NCI-H748 treated with DMSO at 0.1 percent for 48 hours (cell line): ENCODE data around the gene CTNNBIP1.
A peak's percentile ranks its signal among the peaks of the same experiment; 100 is the strongest.
"Not testable (repeated sequence)": the region's sequence is repeated elsewhere in the genome, so short reads cannot be mapped to it uniquely, and the experiment has no call there.

Source experiments
- DNase-seq: peaks from one replicate; lab custom pipeline; 2025; lab: John Stamatoyannopoulos, UW

The CTNNBIP1 gene, protein sequence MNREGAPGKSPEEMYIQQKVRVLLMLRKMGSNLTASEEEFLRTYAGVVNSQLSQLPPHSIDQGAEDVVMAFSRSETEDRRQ

DNA sequence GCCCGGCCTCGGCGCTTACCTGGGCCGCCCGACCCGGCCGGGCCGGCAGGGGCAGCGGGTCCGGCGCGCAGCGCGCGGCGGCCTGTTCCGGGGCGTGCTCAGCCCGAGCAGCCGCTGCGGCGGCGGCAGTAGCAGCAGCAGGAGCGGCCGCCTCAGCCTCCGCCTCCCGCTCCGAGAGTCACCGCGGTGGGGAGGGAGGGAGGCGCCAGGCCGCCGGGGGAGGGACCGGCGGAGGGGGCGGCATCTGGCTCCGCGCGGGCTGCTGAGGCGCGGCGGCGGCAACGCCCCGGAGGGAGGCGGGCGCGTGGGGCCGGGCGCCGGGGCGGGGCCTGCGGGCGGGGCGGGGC is at the start of gene CTNNBIP1:
Gene CTNNBIP1 (minus strand): TSS at position 194 of the 347 bp plus-strand sequence. CDS start 38,205 bp downstream, outside the sequence.
- DNase-seq = peak; percentile 78

DNA sequence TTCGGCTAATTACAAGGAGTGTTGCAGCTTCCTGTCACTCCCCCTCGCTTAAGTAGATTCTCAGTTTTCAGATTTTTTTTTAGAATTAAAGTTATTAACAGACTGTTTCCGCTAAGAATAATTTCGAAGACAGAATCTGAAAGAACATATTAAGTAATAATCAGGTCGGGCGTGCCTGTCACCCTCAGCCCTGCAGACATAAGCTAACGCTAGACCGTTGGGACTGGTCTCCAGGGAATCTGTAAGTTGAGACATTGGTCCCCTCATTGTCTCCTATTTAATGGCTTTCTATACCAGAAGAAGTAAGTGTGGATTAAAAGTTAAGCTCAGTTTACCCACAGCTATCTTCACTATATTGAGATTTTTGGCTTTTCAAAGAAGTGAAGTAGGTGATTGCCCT is 47.7 kb upstream of the CTNNBIP1 start:
- DNase-seq = no peak

DNA sequence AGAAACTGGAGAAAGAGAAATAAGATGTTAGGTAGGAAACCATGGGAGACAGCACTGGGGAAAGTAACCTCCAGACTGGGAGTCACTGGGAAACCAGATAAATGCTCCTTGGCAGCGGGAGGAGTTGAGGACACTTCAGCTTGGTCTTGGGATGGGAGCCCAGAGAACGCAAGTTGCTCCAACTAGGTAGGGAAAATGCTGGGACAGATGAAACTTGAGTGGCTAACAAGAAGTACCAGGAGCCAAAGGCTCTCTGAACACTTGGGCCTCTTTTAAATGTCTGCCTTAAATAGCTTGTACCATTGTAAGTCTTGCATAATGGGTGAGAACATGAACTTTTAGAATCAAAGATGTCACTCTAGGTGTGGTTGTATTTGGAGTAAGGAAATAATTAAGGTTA is 36.2 kb upstream of the CTNNBIP1 start:
- DNase-seq = no peak

DNA sequence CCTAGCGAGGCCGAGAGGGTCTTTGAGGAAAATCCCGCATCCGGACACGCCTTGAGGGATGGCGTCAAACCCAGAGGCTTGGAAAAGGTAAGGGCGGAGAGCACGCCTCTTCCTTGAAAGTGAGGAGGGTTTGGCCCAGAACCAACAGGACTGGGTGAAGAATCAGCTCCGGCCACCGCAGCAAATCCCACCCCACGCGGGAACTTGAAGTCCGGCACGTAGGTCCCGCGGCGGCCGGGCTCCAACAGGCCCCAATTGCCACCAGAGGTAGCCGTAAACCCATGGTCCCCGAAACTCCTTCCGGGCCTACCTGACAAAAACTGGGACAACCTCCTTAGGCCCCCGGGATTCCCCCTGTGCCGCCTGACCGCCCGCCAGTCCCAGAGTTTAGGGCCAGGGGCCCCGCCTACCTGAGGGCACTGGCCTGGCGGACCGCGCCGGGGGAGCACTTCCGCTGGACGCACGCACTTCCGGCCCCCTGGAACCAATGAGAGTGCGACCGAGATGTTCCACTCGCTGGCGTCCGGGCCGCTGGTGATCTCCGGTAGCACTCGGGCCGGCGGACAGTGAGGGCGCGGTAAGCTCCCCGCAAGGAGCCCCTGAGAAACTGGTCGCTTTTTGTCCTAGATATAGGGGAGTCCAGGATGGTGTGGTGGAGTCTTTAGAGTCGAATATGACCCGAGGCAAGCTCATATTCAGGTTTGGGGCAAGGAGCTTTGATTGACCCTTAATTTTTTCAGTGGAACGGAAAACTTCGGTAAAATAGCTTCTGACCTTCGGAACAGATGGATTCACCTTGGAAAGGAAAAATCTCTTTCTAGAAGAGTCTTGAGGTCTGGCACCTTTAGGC is 33.1 kb upstream of the CTNNBIP1 start, which contains the start of the genes LZIC and NMNAT1:
Gene LZIC (minus strand): TSS at position 453 of the 850 bp plus-strand sequence. CDS start 6,772 bp downstream, outside the sequence.
Gene NMNAT1 (plus strand): TSS at position 537 of the 850 bp plus-strand sequence. CDS start 28,599 bp downstream, outside the sequence.
- DNase-seq = peak; percentile 58

DNA sequence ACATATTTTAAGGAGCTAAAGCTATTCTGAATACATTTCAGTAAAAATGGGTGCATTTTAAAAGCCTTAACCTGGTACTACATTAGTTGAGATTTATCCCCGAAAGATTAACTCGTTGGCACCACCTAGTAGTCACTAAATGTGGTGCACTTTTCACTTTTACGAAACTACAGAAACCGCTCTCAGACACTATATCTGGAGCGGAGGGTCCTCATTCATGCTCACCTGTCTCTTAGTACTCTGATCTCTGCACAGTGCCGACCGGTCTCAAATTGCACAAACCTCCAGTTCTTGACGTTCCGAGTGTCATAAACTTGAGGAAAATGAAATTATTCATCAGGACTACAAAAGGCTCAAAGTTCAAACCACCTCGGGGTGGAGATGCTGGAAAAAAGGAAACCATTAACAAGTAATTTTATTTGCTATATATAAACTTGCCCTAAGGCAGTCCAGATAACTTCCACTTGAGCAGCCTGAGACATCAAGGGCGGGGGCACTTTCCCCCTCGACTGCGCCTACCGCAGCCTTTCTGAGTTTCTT is 32.4 kb upstream of the CTNNBIP1 start:
- DNase-seq = peak; percentile 17

DNA sequence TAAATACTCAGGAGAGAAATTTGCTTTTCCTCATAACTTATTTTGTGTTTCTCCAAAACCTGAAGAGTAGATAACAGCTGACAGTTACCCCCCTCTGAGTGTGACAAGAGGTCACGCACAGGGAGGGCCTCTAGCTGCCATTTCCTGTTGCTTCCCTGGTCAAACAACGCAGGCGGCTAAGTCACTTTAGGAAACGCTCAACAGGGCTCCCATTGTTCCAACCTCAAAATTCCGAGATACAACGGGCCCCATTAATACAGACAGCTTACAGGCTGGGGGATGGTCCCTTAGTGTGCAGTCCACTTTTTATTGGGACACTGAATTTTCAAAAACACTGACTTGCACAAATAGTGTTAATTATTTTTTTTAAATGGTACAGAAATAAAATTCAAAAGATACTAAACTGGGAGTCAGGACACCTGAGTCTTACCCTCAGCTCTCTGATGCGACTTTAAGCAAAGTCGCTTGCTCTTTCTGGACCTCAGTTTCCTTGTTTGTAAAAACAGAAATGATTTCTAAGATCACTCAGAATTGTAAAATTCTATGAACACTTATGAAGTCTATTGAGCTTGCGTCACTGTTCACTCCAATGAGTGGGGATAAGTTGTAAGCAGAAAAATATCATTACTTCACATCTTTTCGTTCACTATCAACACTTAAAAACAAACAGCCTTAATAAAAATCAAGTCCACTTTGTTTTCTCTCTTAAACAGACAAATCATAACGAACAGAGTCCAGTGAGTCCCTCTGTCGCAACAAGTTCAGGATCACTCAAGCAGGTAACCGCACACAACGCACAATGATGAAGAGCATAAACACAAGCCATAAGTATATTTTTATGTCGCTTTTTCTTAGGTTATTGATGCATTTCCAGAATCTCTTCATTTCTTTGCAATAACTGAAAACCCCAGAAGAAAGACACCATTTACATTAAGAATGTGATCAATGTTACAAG is 19.6 kb upstream of the CTNNBIP1 start:
- no peak for DNase-seq

DNA sequence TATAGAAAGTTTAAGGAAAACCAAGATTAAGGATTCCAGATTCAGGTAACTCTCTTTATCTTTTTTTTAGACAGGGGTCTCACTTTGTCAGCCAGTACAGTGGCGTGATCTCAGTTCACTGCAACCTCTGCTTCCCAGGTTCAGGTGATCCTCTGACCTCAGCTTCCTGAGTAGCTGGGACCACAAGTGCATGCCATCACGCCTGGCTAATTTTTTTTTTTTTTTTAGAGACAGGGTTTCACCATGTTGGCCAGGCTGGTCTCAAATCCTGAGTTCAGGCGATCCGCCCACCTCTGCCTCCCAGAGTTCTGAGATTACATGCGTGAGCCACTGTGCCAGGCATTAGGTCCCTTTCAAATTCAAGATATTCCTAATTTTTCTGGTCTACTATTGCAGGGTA is 17.2 kb upstream of the CTNNBIP1 start:
- no peak for DNase-seq

DNA sequence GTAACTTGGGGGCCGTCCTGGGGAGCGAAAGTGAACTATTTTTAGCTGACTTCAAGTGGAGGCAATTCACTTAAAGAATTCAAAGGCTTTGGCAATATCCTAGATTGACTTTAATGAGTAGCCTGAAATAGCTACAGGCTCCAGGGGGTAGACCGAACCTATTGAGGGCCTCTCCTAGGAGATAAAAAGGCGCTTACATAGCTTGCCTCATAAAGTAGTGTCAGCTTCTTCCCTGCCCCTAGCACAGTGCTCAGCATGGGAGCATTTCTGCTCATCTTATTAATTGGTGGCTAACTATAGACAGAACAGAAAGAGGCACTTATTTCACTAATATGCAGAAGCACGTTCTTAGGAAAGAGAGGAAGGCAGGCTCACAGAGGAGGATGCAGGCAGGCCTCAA is 12.3 kb upstream of the CTNNBIP1 start:
- DNase-seq = no peak

DNA sequence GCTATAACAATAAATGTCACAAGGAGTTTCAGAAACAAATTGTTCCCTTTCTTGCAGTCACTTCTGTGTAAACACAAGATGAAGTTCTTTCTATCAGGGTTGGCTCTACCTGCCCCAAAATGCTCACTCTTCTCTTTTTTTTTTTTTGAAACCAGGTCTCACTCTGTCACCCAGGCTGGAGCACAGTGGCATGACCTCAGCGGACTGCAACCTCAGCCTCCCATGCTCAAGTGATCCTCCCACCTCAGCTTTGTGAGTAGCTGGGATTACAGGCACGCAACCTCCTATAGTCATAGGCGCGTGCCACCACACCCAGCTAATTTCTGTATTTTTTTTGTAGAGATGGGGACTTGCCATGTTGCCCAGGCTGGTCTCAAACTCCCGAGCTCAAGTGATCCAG is 10.5 kb upstream of the CTNNBIP1 start:
- DNase-seq = no peak

DNA sequence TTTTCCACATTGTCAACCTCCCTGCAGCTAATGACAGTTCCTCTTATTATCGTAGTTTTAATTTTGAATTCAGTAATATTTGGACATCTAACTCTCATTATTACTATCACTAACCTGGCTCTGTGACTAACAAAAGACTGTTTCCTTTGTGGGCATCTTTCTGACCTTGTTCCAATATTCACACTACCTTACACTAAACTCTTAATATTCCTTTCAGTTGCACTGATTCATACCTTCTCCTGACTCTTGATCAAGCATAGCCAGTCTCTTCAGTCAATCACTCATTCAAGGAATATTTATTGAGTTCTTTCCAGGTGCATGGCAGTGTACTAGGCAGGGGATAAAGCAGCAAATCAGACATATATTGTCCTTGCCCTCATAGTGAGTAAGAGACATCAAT is 7.8 kb upstream of the CTNNBIP1 start:
- no peak for DNase-seq

DNA sequence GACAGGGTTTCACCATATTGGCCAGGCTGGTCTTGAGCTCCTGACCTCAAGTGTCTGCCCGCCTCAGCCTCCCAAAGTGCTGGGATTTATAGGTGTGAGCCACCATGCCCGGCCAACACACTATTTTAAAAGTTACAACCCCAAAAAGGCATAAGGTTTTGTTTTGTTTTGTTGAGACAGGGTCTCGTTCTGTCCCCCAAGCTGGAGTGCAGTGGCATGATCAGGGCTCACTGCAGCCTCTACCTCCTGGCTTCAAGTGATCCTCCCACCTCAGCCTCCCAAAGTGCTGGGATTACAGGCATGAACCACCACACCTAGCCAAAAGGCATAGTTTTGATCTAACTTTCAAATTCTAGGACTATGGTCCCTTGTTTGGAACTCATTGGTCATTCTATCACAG is 7.4 kb upstream of the CTNNBIP1 start:
- DNase-seq = not testable (repeated sequence)

DNA sequence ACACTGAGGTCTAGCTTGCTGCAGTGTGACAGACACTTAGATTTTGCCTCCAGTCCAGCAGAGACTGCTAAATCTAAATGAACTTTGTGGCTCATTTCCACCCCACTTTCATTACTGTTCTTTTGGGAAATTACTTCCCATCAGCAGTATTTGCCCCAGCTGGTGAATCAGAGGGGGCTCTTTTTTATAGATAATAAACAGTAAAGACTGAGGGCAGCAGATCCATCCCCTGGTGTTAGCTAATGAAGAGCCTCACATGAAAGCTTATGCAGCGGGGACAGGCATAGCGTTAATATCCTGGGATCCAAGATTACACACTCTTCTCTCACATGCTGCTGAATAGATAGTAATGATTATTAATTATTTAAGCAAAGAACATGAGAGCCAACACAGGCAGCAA is 6.4 kb upstream of the CTNNBIP1 start:
- no peak for DNase-seq

DNA sequence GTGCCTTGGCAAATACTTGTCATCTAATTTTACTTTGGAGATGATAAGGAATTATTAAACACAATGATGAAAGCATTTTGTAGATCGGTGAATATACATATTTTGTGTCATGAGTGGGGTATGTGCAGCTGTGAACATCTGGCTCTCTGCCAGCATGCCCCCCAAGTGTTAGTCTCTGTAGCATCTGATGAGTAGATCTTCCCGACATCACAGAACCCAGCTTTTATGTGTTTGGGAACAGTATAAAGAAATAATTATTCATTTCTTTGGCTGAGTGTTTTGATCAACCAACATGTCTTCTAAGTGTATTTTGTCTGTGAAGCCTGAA is 4.5 kb upstream of the CTNNBIP1 start:
- DNase-seq = no peak

DNA sequence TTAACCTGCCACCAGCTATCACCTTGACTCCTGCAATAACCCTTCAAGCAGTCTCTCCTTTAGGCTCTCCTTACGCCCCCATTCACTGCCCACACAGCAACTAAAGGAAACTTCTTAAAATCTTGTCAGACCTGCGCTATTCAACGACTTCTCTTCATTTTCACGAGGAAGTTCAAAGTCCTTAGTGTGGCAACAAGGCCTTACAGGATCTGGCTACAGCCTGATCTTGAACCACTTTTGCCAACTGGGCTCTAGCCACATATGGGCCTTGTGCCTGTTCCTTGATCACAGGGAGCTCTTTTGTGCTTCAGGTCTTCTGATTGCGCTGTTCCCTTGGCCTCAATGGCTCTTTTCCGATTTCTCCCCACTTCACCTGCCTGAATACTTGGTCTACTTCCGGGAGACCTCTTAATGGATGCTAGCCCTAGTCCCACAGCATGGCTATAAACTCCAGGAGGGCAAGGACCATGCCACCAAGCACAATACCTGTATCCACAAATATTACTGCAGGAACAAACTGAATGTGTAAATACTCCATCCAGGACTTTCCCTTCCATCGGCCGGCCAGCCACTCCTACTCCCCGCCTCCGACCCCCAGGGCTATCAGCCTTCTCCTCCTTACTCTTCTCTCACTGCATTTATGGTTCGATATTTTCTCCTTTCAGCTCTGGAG is 2.3 kb upstream of the CTNNBIP1 start:
- DNase-seq = no peak

DNA sequence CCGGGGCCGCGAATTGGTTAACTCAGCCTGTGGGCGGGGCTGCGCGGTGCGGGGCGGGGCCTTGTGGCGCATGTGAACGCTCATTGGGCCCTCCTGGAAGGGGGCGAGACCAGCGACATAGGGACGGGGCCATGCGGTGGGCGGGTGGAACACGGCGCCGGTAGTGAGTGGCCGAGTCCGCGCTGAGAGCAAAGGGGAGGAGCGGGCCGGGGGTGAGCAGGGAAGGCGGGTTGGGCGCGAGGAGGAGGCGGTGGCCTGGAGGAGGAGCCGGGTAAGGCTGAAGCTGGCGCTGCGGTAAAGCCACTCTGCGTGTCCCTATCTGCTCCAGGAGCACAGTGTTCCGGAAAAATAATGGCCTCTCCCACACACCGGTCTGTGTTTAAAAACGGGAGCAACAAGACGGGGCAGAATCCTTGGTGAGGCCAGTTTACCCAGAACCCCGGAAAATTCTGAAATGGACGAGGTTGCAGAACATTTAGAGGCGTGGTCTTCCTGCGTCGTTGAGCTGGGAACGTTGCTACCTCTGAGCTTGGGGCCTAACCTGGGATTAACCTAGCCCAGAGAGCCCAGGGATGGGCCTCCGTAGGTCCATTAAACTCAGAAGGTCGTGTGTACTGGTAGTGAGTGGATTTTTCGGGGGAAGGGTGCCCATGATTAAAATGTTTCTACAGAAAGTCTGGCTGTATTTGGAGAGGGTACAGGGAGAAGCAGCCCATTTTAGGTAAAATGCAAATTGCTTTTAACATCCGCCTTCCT is 532 bp upstream of the CTNNBIP1 start:
- DNase-seq = peak; percentile 82

DNA sequence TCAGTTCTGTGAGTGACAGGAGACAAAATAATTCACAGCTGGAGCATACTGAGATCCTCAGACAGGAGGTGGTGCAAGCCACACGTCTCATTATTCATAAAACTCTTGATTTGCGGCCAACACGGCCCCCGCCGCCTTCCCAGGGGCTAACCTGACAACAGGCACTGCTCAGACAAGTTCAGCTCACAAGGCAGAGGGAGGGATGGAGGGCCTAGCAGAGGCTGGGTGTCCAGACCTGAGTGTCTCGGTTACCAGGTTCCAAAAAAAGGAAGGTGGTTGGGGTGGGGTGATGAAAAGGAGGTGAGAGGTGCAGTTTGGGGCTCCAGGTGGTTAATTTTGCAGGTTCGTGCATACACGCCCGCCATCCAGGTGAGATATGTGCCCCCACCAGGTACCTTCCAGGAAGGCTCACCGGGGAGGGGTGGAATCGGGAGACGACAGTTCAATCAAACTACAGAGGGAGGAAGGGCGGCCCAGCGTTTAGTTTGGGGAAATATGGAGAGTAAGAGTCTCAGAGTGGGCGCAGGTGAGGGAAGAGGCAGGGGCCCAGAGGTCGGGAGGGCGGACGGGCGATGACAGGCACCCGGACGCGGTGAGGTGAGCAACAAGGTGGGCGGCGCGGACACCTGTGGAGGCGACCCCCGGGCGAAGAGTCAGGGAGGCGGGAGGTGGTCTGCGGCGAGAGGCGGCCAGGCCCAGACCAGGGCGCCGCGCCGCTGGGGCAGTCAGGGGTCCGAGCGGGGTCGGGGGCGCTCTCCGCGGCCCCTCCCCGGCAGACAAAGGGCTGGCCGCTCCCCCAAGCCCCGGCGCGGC is 629 bp downstream of the CTNNBIP1 start:
- DNase-seq = no peak

DNA sequence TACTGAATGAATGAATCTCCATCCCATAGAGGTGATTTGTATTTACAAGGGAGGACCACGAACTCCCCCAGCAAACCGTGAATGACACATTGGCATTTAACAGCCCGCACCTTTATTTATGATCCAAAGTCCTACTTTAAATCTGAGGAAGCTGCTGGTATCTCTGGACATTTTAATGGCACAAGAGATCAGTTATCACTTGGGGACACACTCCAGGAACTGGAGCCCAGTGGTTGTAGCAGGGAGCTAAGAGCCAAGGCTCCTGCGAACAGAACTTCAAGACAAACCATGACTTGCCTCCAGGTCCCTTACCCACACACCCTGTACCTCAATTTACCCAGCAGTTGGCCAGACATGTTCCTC is 1.2 kb downstream of the CTNNBIP1 start:
- no peak for DNase-seq

DNA sequence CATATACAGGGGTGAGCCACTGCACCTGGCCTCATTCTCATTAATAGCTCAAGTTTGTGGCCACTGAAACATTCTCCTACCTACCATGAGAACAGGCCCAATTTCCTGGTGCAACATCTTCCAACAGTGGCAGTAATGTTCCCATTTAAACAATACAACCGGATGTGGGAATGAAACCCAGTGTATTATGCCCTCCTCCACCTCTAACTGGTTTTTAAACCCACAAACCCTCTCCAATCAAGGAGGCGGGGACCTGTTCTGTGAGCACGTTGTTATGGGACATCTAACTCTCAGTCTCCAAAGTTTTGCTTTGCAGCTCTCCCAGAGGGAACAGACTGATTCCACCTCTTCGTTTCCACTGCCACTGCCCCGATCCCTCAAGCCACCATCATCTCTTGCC is 2.6 kb downstream of the CTNNBIP1 start:
- DNase-seq = no peak

DNA sequence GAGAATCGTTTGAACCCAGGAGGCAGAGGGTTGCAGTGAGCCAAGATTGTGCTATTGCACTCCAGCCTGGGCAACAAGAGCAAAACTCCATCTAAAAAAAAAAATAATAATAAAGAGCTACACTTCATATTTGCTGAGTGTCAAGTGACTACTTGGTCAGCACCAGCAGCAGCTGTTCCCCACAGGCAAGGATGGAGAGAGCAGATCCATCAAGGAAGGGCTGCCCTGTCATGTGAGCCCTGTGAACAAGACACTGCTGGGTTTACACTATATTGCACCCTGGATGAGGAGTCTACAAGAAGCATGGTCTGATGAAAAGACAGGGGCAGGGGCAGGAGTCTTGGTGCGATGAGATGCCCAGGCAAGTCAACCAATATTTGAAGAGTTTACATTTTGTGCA is 3.6 kb downstream of the CTNNBIP1 start:
- no peak for DNase-seq

DNA sequence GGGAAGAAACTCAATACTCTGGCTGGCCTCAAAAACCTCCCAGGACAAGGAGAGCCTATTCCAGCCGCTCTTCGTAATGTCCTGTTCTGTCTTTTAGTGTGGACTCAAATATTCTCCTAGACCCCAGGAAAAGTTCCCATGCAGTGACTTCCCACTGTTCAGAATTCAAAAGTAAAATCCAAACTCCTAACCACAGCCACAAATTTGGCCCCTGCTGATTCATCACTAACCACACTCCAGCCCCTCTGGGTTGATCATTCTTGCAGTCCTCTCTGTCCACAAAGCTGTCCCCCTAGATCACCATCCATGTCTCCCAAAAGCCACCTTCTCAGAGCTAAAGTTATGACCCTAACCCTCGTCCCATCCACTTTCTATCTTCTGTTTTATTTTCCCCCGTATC is 5.1 kb downstream of the CTNNBIP1 start:
- no peak for DNase-seq
